ENCODE results near the gene HOXD9.

The HOXD9 gene

GRCh38 chr2:176088048-176088936 is 34.2 kb upstream of the HOXD9 start:
- TF ChIP-seq SIN3A (IDR thresholded peaks at IDR 0.05; ENCODE audit: borderline replicate concordance, insufficient read depth, low read length) = no peak
- TF ChIP-seq FOXP2 (optimal IDR thresholded peaks at IDR 0.05; ENCODE audit: borderline replicate concordance, extremely low read depth, extremely low read length, insufficient read depth) = no peak
- TF ChIP-seq POLR2AphosphoS5 (IDR thresholded peaks at IDR 0.05; ENCODE audit: low read depth, low read length) = no peak
- TF ChIP-seq, protein P1, sequence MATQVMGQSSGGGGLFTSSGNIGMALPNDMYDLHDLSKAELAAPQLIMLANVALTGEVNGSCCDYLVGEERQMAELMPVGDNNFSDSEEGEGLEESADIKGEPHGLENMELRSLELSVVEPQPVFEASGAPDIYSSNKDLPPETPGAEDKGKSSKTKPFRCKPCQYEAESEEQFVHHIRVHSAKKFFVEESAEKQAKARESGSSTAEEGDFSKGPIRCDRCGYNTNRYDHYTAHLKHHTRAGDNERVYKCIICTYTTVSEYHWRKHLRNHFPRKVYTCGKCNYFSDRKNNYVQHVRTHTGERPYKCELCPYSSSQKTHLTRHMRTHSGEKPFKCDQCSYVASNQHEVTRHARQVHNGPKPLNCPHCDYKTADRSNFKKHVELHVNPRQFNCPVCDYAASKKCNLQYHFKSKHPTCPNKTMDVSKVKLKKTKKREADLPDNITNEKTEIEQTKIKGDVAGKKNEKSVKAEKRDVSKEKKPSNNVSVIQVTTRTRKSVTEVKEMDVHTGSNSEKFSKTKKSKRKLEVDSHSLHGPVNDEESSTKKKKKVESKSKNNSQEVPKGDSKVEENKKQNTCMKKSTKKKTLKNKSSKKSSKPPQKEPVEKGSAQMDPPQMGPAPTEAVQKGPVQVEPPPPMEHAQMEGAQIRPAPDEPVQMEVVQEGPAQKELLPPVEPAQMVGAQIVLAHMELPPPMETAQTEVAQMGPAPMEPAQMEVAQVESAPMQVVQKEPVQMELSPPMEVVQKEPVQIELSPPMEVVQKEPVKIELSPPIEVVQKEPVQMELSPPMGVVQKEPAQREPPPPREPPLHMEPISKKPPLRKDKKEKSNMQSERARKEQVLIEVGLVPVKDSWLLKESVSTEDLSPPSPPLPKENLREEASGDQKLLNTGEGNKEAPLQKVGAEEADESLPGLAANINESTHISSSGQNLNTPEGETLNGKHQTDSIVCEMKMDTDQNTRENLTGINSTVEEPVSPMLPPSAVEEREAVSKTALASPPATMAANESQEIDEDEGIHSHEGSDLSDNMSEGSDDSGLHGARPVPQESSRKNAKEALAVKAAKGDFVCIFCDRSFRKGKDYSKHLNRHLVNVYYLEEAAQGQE (IDR thresholded peaks at IDR 0.05; ENCODE audit: insufficient read depth in 1 of 2, low read depth in 2 of 2, low read length in 2 of 2) = no peak
- TF ChIP-seq TAF1 (IDR thresholded peaks at IDR 0.05; ENCODE audit: borderline replicate concordance, insufficient read depth, low read length) = no peak

DNA sequence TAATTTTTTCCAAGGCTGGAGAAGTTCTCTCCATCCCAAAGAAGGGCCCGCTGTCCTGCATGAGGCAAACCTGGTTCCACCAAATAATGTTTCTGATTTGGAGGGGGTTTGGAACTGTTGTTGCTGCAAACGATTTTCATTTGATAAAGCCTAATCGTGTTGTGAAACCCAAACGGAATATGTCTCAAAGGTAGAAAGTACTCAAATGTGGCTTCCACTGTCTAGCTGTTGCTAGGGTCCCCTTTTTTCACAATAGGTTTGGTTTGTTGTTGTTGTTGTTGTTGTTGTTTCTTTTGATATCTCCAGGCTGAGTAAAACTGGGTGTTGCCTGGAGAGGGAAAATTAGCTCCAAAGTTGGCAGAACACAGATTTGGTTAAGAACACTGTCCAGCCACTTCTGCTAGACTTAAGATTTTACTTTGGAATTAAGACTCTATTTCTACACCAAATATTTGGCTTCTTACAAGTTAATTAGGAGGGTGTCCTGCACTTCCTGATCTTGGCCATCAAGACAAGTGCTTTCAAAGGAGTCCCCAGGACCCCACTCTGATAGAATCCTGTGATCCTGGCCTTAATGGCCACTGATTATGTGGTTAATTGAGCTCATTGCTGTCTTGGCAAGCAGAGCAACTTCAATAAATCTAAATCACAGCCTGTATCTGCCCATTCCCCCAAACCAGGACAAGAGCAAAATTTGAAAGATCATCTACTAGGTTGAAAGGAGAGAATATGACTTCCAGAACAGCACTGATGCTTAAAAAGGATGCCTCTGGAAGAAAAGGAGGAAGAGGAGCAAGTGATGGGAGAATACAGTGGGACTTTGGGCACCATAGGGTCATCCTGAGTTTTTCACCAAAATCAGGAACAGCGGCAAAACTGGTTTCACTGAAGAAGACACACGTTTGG is 33.3 kb upstream of the HOXD9 start:
- TF ChIP-seq POLR2AphosphoS5 (IDR thresholded peaks at IDR 0.05; ENCODE audit: low read depth, low read length) (no peak), FOXP2 (optimal IDR thresholded peaks at IDR 0.05; ENCODE audit: borderline replicate concordance, extremely low read depth, extremely low read length, insufficient read depth) (no peak), TAF1 (IDR thresholded peaks at IDR 0.05; ENCODE audit: borderline replicate concordance, insufficient read depth, low read length) (no peak), SIN3A (IDR thresholded peaks at IDR 0.05; ENCODE audit: borderline replicate concordance, insufficient read depth, low read length) (no peak)
- TF ChIP-seq, protein P1 (IDR thresholded peaks at IDR 0.05; ENCODE audit: insufficient read depth in 1 of 2, low read depth in 2 of 2, low read length in 2 of 2) = no peak

- no peak for TF ChIP-seq FOXP2 (optimal IDR thresholded peaks at IDR 0.05; ENCODE audit: borderline replicate concordance, extremely low read depth, extremely low read length, insufficient read depth)
- TF ChIP-seq SIN3A (IDR thresholded peaks at IDR 0.05; ENCODE audit: borderline replicate concordance, insufficient read depth, low read length) = no peak
- TF ChIP-seq, protein P1 (IDR thresholded peaks at IDR 0.05; ENCODE audit: insufficient read depth in 1 of 2, low read depth in 2 of 2, low read length in 2 of 2) = no peak
- no peak for TF ChIP-seq TAF1 (IDR thresholded peaks at IDR 0.05; ENCODE audit: borderline replicate concordance, insufficient read depth, low read length)
- no peak for TF ChIP-seq POLR2AphosphoS5 (IDR thresholded peaks at IDR 0.05; ENCODE audit: low read depth, low read length)
Observed at GRCh38 chr2:176089843-176090395, 32.6 kb upstream of the HOXD9 start.

DNA sequence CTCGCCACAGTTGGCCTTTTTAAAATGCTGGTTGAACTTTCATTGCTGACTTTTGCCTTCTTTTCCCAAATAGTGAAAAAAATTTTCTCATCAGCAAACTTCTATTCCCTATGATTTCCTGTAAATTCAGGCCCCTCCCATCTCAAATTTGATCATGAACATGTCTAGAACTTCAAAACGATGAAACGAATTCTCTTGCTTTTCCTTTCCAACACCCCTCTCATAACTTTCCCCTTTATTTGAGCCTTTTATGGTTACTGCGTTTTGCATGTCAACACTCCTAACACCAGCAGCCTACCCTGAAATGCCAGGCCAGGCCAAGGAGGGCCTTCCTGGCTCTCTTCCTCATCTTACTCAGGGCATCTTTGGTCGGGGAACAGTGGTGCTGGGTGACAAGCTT is 31.7 kb upstream of the HOXD9 start:
- TF ChIP-seq, protein P1 (IDR thresholded peaks at IDR 0.05; ENCODE audit: insufficient read depth in 1 of 2, low read depth in 2 of 2, low read length in 2 of 2) = no peak
- TF ChIP-seq TAF1 (IDR thresholded peaks at IDR 0.05; ENCODE audit: borderline replicate concordance, insufficient read depth, low read length) (no peak), POLR2AphosphoS5 (IDR thresholded peaks at IDR 0.05; ENCODE audit: low read depth, low read length) (no peak), FOXP2 (optimal IDR thresholded peaks at IDR 0.05; ENCODE audit: borderline replicate concordance, extremely low read depth, extremely low read length, insufficient read depth) (no peak)

All from PFSK-1 (cell line).